GM13977 (cell line): ENCODE results near the gene TP53I13.

Source experiments
- DNase-seq: peaks from one replicate; pipeline ENCODE4 v3.0.0; 2012; ENCODE audit warnings: low spot score
- in situ Hi-C: fragments of 300-500 bp; cut with MboI; formaldehyde crosslinking; loops from one replicate; pipeline ENCODE4 v1.12.0; 2022; ENCODE audit warnings: low sequenced_read_pairs, low pct_unique_long_range_greater_than_20kb, mixed read lengths, inconsistent platforms; ENCODE audit not compliant: unreplicated experiment
- TF ChIP-seq, protein P1 (sequence below): IDR thresholded peaks from 2 replicates; pipeline ENCODE4 v1.5.1; 2012; ENCODE audit warnings: mild to moderate bottlenecking, control low read depth; ENCODE audit not compliant: insufficient read depth; ENCODE audit errors: extremely low read depth, missing control alignments

Gene TP53I13

DNA sequence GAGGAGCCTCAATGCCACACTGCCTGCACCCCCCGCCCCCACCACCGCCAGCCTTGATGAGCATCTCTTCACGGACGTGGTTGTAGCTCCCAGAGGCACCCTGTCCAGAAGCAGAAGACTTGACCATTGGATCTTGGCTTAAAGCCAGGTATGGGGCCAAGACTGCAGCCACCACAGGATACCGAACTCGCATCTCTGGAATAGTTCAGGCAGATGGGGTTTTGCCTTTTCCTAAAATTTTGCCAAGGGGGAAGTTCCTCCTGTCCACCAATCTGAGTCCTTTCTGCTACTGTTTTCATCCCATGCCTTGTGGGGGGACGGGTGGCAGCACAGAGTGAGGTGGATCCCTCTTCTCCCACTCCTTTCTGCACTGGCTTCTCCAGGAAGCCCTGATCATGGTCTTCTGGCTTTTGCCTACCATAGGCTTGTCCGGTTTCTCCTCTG, 53.3 kb downstream of the TP53I13 start:
- DNase-seq = no peak
- TF ChIP-seq, protein P1, sequence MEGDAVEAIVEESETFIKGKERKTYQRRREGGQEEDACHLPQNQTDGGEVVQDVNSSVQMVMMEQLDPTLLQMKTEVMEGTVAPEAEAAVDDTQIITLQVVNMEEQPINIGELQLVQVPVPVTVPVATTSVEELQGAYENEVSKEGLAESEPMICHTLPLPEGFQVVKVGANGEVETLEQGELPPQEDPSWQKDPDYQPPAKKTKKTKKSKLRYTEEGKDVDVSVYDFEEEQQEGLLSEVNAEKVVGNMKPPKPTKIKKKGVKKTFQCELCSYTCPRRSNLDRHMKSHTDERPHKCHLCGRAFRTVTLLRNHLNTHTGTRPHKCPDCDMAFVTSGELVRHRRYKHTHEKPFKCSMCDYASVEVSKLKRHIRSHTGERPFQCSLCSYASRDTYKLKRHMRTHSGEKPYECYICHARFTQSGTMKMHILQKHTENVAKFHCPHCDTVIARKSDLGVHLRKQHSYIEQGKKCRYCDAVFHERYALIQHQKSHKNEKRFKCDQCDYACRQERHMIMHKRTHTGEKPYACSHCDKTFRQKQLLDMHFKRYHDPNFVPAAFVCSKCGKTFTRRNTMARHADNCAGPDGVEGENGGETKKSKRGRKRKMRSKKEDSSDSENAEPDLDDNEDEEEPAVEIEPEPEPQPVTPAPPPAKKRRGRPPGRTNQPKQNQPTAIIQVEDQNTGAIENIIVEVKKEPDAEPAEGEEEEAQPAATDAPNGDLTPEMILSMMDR = no peak
- in situ Hi-C loops = no loop called here
